Central memory CD4-positive, alpha-beta T cell (primary cell): Measurements from ENCODE around the gene SEC63.
"Not testable (repeated sequence)": the region's sequence is repeated elsewhere in the genome, so short reads cannot be mapped to it uniquely, and the experiment has no call there.

ENCODE experiments used
- DNase-seq: peaks from one replicate; pipeline ENCODE4 v3.0.0; 2022

Gene SEC63

DNA sequence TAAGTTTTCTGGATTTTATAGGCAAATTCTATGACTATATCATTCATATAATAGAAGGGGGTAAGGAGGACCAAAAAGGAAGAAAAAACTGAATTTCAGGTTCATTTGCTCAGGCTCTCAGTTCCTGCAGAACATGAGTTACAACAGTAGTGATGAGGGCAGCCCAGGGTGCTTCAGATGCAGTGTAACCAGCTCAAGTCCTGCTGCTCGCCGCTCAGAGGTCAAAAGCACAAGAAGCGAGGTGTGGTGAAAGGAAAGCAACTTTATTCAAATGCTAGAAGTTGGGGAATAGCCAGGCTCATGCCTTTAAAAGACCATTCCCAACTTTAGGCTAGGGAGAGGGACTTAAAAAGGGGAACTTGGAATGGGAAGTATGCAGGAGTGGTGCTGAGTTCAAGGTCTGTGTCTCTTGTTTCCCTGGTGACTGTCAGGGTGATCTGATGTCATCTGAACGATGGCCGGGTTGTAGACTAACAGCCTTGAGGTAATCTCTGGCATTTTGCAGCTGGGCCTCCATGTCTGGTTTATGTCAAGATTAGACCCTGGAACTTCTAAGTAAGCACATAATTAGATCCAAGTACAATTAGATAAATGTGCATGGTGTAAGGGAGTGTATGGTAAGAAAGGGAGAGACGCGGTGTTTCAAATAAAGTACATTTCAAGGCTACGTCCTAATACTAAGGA, 14.5 kb upstream of the SEC63 start:
- no peak for DNase-seq

DNA sequence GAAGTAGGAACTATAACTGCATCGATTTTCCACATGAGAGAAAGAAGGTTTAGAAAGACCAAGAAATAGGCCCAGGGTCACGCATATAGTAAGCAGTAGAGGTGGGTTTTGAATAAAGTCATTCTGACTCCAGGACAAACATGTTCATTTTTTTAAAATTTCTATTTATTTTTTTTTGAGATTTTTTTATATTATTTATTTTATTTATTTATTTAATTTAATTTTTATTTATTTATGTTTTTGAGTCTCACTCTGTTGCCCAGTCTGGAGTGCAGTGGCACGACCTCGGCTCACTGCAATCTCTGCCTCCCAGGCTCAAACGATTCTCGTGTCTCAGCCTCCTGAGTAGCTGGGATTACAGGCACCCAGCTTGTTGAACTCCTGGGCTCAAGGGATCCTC, 13.2 kb upstream of the SEC63 start:
- no peak for DNase-seq

DNA sequence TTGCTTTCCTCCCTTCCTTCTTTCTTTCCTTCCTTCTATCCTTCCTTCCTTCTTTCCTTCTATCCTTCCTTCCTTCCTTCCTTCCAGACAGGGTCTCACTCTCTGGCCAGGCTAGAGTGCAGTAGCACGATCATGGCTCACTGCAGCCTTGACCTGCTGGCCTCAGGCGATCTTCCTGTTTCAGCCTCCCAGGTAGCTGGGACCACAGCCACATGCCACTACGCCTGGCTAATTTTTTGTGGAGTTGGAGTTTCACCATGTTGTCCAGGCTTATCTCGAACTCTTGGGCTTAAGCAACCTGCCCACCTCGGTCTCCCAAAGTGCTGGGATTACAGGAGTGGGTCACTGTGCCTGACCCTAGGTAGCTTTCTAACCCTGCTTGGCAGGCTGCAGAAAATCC, 12.2 kb upstream of the SEC63 start:
- DNase-seq, result no peak

DNA sequence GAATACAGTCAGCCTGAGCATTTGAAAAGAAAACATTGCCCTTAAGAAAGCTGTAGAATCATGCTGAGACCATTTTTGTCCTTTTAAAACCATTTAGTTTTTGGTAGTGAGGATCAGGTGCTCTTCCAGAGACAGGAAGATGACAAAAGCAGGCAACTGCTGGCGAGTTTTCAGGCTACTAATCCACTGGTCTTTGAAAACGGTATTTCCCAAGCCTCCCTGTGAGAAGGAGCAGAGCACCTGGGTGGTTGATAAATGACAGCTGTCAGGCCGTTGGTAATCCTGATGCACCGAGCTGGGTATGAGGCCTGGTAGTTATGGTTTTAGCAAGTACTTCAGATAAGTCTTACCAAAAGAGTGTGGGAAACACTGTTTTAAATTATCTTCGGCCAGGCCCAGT, 10.1 kb upstream of the SEC63 start:
- no peak for DNase-seq

DNA sequence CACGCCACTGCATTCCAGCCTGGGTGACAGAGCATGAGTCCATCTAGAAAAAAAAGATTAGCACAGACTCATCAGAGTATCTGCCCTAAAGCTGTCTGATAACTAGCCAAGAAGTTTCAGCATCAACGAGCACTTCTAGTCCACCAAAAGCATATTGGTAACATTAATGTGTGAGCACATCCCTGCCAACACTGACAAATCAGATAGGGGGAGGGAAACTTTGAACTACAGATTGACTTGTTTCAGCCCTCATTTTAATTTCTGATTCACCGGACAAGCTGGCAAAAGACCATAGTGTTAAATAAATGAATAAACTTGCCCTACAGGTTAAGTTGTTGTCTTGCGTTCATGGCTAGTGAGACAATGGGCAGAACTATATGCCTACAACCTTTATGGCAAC, 7.7 kb upstream of the SEC63 start:
- DNase-seq, result no peak

DNA sequence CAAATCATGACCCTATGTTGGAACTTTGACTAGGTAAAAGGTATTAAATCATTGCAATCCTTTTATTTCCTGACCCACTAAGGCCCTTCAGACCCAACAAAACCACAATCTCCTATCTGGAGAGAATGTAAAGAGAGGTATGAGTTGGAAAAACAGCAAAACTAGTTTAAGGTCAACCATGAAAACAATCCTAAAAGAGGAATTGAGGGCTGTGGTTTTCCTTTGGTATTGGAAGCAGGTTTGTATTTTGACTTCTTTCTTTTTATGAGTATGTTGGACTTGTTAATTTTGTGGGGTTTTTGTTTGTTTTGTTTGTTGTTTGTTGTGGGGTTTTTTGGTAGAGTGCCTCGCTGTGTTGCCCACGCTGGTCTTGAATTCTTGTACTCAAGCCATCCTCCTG, 4.7 kb upstream of the SEC63 start:
- DNase-seq, result no peak

DNA sequence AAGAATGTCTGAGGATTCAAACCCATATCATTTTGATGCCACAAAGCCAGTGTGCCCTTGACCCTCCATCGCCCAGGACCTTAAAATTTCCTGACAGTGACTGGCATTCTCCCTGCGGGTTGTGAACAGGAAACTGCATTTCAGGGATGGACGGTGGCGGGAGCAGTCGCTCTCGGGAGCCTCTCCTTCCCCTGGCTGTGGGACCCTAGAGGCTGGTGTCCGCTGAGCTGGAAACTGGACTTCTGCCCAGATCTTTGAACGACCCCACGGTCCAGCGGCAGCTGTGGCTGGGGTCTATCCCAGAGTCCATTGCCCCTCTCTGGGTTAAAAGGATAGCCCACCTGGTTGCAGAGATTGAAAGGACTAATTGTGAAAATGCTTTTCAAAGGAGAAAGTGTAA, 1.4 kb upstream of the SEC63 start:
- no peak for DNase-seq

DNA sequence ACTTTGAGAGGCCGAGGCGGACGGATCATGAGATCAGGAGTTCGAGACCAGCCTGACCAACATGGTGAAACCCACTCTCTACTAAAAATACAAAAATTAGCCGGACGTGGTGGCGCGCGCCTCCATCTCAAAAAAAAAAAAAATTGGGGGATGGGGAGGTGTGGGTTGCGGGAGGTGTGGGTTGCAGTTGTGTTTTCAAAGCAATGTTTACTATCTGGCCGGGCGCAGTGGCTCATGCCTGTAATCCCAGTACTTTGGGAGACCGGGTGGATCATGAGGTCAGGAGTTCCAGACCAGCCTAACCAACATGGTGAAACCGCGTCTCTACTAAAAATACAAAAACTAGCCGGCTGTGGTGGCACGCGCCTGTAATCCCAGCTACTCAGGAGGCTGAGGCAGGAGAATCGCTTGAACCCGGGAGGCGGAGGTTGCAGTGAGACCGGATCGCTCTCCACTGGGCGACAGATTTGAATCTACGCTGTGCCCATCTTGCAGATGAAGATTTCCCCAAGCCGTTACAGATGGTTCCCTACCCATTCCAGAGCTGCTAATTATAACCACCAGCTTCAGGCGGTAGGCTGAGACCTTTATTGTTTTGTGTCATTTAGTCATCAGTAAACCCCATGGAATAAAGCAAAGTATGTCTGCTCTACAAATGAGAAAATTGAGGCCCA, 818 bp upstream of the SEC63 start:
- DNase-seq, result not testable (repeated sequence)

DNA sequence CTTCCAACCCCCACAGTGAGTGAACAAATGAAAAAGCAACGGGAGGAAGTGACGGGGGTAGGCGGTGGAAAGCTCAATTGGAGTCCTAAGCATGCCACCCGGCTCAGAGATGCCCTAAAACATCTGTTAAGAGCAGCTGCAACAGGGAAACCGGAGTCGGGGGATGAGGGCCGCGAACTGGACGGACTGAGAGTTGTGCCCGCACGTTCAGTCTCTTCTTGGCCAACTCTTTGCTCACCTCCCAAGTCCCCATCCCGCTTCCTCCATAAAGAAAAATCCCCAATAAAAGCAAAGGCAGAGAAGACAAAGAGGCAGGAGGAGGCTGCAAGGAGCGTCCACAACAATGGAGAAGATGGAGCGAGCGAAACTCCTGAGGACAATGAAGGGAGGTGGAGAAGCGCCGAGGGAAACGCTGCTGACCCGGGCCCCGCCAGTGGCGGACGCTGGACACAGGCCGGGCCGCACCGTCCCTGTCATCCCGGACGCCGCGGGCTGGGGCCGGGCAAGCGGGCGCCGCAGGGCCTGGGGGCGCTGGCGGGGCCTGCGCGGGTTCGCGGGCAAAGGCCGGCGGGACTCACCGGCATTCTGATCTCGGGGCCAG, 600 bp downstream of the SEC63 start:
- DNase-seq, result peak; percentile 65

DNA sequence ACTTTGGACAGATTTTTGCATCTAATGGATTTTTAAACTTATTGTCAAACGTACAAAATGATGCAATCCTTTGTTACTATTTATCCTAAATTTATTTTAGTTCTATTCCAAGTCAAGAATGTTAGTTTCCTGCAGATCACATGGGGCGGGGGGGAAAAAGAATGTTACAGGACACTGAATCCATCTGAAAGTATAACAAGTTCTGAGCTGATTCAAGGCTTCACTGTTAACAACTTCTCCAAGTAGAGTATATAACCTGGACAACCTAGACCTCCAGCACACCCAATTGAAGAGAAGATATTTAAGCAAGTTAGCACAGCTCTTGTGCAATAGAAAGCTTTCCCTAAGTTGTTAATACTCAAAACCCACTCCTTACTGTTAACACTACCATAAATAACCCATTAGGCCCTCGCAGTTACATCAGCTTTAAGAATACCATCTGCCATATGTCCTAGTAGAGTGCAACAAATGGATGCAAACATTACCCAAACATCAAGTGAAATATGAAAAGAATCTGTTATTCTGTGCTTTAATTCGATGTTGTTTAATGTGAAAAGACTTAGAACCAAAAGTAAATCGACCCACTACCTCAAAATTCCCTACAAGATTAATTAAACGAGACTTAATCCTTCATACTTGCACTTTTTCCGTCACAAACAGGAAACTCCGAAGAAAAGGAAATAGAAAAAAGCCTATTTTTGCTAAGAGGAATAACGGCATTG, 1.3 kb downstream of the SEC63 start:
- DNase-seq, result no peak

DNA sequence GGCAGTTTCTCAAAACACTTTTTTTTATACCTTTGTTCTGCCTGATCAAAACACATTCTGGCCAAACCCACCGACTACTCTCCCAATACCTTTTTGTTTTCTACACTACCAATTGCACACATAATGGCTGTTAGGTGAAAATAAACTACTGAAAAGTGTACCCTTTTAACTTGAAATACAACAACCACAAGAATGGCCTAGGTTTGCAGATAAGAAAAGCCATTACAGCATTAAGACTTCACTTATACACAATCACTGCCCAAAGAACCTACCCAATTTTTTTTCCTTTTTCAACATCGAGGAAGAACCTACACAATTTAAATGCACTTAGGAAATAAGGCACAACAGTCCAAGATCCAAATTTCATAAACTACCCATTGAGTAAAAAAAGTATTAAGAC, 1.8 kb downstream of the SEC63 start:
- no peak for DNase-seq

DNA sequence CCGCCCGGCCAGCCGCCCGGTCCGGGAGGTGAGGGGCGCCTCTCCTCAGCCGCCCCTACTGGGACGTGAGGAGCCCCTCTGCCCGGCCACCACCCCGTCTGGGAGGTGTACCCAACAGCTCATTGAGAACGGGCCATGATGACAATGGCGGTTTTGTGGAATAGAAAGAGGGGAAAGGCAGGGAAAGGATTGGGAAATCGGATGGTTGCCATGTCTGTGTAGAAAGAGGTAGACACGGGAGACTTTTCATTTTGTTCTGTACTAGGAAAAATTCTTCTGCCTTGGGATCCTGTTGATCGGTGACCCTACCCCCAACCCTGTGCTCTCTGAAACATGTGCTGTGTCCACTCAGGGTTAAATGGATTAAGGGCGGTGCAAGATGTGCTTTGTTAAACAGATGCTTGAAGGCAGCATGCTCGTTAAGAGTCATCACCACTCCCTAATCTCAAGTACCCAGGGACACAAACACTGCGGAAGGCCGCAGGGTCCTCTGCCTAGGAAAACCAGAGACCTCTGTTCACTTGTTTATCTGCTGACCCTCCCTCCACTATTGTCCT, 4.1 kb downstream of the SEC63 start:
- DNase-seq, result not testable (repeated sequence)

DNA sequence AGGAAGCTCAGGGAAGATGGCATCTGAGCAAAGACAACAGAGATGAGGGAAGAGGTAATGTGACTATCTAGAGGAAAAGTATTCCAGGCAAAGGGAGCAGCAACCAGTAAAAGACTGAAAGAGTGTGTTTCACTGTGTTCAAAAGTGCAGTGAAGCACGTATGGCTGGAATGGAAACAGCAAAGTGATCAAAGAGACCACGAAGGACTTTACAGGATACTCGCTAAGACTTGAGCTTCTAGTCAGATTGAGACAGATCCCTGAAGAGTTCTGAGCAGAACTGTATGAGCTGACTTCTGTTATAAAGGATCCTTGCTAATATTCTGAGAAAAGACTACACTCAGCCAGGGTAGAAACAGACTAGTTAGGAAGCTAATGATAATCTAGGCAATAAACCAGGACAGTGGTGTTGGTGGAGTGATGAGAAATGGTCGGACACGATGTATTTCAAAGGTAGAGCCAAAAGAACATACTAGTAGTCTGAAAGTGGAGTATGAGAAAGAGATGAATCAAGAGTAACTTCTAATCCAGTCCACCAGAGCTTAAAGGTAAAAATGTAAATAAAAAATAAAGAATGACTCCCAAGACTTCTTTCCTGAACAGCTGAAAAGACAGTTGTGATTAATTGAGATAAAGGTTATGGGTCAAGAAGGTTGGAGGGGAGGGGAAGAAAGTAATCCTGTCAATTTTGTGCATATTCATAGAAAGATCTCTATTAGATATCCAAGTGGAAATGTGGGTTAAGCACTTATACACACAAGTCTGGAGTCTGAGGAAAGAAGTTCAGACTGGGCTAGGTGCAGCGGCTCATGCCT, 14.2 kb downstream of the SEC63 start:
- no peak for DNase-seq

DNA sequence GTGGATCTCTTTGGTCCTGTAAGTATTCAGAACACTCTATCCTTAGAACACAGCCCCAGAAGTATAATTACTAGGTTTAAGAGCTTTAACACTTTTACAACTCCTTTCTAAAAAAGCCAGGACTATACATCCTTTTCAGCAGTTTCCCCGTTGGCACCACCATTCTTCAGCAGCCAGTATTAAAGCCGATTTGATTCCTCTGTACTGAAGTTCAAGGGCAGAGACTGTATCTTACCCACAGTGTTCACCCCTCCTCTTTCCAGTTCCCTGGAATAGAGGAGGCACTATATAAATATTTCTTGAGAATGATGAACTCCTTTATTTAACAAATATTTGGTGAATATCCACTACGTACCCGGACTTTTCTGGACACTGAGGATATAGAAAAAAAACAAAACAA, 15.9 kb downstream of the SEC63 start:
- no peak for DNase-seq

DNA sequence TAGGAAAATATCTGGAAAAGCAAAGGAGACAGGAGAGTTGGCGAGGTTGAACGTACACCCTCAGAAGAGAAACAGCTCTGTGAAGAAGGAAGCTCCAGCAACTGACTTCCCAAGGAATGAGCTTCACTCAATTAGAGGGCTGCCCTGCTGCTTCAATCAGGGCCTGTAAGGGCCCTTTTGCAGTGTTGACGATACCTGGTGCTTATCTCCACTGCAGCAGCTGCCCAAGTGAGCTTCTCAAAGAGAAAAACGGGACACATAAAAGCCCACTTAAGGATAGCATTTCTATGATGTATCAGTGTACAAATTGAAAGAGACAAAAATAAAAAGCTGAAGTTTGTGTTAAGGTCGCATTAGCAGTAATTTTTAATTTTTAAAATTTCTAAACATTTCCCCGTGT, 16.4 kb downstream of the SEC63 start:
- no peak for DNase-seq

DNA sequence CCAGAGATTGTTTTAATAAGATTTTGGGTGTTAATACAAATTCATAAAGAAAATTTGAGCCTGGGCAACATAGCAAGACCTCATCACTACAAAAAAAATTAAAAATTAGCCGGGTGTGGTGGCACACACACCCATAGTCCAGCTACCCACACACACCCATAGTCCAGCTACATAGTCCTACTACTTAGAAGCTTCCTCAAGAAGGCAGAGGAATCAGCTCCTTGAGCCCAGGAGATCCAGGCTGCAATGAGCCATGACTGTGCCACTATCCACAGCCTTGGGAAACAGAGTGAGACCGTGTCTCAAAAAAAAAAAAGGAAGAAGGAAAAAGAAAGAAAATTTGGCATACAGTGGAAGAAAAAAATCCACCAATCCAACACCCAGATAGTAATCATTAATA, 16.8 kb downstream of the SEC63 start:
- DNase-seq, result no peak

DNA sequence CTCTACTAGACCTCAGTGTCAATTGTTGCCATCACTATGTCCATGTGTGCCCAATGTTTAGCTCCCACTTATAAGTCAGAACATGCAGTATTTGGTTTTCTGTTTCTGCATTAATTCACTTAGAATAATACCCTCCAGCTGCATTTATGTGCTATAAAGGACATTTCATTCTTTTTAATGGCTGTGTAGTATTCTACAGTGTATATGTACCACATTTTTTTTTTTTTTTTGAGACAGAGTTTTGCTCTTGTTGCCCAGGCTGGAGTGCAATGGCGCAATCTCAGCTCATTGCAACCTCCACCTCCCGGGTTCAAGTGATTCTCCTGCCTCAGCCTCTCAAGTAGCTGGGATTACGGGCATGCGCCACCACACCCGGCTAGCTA, 21.1 kb downstream of the SEC63 start:
- not testable (repeated sequence) for DNase-seq

DNA sequence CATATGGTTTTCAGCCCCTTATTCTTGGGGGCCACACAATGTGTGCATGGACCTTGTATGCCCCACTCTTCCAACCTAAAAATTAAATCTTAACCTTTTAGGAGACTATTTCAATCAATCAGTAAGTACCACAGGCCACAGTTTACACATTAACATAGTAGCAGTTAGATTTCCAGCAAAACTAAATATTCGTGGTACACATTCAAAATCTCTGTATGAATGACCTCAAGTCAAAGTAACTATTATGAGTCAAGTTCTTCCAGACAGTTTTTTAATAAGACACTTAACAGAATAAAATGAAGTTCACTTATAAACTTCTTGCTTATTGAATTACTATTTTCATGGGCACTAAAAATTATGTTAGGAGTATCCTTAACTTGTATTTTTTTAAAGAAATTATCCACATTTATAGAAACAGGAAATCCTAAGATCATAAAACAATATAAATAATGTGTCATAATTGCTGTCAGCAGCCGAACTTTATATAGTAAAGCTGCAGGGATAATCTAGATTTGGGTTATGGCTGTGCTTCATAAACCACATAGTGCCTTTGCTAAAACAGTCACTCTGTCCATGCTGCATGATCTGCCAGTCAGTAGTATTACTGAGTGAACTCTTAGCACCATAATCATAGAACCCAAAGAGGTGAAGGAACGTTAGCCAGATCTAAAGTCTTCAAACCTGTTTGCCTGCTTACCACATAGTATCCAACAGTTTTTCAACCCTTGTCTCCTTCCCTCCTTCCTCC, 21.7 kb downstream of the SEC63 start:
- no peak for DNase-seq

DNA sequence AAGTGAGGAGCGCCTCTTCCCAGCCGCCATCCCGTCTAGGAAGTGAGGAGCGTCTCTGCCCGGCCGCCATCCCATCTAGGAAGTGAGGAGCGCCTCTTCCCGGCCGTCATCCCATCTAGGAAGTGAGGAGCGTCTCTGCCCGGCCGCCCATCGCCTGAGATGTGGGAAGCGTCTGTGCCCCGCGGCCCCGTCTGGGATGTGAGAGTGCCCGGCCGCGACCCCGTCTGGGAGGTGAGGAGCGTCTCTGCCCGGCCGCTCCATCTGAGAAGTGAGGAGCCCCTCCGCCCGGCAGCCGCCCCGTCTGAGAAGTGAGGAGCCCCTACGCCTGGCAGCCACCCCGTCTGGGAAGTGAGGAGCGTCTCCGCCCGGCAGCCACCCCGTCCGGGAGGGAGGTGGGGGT, 23.8 kb downstream of the SEC63 start:
- DNase-seq, result not testable (repeated sequence)

DNA sequence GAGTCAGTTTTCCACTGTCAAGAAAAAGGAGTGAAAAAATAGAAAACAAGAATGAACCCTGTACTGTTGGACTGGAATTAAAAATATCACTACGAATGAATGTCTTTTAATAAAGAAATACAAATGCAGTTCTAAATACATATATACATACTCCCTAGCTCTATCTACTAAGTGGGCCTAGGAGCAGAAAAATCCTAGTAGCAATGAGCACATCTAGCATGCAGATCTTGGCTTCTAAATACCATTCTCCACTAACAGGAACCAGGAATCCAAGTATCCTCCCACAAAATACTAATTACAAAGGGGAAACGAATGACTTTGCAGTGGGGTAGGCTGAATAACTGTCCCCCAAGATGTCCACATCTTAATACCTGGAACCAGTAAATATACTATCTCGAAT, 25.4 kb downstream of the SEC63 start:
- DNase-seq, result no peak

DNA sequence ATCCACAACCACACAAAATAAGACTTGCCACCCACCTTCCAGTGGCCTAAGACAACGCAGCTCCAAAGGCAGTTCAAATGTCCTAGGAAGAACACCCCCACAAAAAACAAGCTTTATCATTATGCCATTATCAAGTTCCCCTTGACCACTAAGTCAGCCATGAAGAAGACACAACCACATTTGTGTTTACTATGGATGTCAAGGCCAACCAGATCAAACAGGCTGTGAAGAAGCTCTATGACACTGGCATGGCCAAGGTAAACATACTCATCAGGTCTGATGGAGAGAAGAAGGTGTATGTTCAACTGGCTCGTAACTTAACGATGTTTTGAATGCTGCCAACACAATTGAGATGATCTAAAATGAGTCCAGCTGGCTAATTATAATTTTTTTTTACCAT, 26.1 kb downstream of the SEC63 start:
- no peak for DNase-seq

DNA sequence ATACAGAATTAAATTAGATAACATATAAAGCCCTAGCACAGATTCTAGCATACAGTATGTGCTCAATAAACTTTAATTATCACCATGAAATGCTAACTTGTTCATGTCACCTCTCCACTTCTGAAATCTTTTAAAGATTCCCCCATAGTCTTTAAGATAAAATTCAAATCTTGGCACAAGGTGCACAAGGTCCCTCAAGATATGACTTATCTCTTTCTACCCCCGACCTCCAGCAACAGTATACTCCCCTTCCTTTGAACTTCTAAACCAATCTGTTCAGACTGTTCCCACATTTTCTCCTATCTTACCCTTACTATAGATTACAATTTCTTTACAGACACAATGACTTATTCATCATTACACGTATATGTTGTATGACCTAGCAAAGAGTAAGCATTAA, 29.0 kb downstream of the SEC63 start:
- no peak for DNase-seq
